ENCODE data around the gene IL1A.
A peak's percentile ranks its signal among the peaks of the same experiment; 100 is the strongest.

IL1A gene

DNA sequence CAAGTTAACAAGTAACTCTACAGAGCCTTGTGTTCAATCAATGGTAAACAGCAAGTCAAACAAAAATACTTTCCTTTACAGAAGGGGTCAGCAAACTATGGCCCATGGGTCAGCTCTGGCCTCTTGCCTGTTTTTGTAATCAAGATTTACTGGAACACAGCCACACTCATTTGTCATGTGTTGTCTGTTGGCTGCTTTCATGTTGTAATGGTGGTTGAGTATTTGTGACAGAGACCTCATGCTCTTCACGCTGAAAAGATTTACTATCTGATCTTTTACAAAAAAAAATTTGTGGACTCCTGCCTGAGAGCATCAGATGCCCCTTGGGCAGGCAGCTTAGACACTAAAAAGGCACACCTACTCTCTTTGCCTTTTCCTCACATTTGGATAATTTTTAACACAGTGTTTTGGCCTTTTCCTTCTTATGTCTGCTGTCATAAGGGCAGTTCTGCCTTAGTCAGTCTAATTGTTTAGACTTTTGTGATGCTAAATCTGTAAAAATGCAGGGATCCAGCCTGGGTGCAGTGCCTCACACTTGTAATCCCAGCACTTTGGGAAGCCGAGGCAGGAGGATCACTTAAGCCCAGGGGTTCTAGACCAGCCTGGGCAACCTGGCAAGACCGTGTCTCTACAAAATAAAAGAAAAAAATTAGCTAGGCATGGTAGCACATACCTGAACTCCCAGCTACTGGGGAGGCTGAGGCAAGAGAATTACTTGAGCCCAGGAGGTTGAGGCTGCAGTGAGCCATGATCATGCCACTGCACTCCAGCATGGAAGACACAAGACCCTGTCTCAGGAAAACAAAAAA, 34.0 kb upstream of the IL1A start:
- DNase-seq, result no peak

DNA sequence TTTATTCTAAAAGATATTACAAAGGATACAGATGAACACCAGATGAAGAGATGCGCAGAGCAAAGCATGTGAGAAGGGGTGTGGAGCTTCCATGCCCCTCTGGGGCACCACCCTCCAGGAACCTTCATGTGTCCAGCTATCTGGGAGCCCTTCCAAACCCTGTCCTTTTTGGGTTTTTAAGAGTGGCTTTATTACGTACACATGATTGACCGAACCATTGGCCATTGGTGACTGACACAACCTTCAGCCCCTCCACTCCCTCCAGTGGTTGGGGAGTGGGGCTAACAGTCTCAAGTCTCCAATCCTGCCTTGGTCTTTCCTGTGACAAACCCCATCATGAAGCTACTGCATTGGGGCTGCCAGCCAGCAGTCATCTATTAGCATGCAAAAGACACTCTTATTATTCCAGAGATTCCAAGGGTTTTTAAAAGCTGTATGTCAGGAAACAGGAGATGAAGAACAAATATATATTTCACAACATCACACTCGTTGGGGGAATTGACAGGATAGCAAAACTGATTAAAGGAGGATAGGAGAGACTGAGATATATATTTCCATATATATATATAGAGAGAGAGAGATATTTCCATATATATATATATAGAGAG, 32.9 kb upstream of the IL1A start:
- no peak for DNase-seq

DNA sequence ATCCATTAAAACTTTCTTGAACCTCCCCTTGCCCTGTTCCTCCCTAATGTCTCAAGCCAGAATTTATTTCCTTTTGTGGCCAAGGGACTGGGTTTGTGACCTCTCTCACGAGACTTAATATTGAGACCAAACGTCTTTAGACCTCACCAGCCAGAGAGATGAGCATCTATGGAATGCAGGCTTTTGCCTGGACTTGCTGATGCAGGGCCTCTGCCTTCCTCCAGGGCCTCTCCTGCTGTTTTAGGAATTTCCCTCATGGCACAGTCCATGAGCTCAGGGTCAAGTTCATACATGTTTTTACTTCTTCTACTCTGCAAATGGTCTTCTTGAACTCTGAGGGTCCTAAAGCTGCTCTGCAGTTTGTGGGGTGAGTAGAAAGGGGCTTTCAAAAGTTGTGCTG, 30.0 kb upstream of the IL1A start:
- DNase-seq, result no peak

DNA sequence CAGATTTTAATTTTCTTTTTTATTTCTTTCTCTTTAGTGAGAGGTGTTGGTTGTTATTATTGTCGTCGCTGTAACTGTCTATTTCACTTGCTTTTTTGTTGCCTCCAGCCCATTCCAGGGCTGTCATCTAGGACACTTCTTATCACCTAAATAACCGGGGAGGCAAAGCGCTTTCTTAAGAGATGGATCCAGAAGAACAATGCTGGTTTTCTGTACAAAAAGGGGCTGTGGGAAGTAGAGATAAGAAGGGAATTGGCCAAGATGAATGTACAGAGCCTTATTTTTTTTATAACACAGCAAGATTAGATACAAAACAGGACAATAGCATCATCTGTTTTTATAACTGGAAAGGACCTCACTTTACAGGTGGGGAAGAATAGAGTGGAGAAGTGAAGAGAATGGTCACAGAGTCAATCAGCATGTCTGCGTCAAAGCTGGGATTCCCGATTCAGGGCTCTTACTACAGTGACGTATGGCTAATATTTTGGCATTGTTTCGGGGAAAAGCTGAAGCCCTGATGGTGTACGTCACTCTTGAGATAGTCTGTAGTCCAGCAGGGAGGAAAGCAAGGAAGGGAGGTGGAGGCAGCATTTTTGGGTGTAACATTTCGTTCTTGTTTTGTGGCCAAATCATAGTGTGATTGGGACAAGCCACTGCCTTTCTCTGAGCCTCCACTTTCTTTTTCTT, 29.1 kb upstream of the IL1A start:
- DNase-seq, result no peak

DNA sequence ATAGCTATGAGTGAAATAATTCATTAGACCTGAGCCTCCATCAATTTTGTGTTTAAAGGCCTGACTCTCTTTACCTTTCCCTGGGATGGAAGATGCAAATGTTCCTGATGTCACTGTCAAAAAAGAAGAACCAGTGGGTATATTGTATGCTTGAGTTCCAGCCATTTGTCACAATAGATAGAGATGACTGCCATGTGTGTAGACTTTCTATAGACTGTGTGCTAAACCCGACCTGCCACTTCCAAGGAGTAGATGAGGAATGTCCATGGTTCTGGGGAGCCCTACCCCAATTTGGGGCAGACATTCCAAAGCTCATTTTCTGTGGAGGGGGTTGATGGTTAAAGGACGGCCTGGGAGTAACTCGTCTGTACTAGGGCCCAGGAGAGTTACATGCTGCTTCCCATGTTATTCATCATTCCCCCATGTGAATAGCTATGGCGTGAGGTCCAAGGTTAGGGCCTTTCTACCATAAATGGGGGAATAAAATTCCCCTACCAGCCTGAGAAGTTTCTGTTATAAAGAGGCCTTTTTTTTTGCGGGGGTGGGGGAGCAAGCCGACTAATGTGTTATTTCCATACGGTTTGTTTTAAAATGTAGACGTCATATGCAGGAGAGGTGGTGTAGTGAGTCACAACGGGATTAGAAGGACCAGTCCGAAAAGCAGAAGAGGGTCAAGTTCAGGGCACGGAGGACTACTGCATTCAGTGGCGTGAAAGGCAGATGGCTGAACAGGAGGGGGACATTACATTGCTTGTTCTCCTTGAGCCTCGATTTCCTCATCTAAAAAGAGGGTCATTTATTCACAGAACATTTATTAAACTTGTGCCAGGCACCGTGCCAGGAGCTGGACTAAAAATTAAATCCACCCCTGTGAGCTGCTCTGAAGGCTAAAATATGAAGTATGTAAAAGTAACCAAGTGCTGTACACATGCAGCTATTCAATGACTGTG, 28.3 kb upstream of the IL1A start:
- DNase-seq, result no peak

DNA sequence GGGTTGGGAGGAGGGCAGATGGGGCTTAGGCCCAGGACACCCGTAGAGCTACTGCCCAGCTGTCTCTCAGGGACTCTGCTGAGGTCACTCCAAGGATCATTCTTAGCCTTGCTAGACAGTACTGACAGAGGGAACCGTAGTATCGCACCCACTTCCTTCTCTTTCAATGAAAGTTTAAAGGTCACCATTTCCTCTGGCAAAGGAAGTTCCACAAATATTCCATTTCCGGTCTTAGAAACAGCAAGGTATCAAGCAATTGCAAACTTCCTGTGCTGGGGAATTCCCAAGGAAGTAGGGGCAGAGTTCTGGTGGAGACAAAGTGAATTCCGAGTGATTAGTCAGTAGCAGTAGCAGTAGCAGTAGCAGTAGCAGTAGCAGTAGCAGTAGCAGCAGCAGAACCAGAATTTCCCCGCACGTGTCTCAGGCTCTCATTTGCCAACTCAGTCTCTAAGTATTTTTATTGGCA, 27.6 kb upstream of the IL1A start:
- no peak for DNase-seq

DNA sequence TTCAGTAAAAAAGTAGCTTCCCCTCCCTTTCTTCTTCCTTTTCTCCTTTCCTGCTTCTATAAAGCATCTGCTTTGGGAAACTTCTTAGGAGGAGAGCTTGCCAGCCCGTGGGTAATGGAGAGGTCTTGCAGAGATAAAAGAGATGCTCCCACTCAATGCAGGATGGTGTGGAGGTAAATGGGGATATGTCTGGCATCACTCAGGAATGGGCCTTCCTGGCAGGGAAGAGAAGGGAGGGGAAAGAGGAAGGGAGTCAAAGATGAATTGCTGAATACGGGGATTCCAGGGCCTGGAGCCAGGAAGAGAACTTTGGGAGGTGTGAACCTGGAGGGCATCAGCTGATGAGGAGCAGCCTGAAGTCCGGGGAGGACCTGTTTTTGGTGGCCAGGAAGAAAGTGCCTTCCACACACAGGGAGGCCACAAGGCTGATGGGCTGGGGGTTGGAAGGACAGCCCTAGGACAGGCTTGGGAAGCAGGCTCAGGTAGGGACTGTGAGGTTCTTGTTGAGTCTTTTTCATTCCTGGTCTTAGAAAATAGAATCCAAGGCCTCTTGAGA, 27.1 kb upstream of the IL1A start:
- DNase-seq, result no peak

DNA sequence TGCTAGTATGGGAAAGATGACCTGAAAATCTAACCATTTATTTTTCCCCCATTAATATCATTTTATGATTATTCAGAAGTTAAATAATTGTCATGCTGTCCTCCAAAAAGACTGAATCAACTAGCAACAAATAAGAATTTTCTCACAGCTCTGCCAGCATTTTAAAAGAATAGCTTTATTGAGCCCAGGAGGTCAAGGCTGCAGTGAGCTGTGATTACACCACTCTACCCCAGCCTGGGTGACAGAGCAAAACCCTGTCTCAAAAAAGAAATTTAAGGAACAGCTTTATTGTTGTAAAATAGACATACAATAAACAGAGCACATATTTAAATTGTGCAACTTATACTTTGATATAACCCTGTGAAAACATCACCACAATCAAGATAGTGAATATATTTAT, 24.8 kb upstream of the IL1A start:
- DNase-seq, result no peak

DNA sequence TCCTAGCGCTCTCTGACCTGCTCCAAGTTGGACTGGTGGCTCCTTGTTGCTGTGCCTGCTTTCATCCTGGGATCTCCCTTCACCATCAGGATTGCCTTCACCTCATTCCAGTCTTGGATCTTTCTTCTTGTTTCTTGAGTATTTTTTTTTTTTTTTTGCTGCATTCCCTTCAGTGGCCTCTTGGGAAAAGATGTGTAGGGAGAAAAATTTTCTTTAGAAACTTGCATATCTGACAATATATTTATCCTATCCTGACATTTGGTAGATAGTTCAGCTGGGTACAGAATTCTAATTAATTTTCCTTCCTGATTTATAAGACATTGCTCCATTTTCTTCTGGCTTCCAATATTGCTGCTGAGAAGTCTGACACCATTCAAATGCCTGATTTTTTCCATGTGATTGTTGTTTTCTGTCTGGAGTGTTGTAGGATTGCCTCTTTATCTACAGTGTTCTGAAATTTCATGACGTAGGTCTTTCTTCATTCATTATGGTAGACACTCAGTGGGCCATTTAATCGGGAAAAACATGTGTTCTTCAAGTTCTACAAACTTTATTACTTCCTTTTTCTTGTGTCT, 23.0 kb upstream of the IL1A start:
- DNase-seq, result no peak

DNA sequence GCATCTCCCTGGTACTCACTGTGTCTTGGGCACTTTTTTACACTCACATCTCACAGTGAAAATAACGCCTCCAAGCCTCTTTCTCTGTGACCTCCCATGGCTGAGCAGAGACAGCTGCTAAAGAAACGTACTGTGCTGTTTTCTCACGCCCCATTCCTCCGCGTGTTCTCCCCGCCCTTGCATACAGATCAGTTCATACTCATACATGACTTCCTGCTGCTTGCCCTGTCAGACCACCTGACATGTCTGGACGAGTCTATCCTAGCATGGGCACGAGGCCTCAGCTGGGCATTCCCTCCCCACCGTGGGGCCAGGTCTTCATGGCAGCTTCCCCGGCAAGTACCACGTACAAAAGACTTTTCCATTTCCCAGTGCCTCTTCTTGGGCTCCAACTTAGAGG, 21.2 kb upstream of the IL1A start:
- DNase-seq, result no peak

DNA sequence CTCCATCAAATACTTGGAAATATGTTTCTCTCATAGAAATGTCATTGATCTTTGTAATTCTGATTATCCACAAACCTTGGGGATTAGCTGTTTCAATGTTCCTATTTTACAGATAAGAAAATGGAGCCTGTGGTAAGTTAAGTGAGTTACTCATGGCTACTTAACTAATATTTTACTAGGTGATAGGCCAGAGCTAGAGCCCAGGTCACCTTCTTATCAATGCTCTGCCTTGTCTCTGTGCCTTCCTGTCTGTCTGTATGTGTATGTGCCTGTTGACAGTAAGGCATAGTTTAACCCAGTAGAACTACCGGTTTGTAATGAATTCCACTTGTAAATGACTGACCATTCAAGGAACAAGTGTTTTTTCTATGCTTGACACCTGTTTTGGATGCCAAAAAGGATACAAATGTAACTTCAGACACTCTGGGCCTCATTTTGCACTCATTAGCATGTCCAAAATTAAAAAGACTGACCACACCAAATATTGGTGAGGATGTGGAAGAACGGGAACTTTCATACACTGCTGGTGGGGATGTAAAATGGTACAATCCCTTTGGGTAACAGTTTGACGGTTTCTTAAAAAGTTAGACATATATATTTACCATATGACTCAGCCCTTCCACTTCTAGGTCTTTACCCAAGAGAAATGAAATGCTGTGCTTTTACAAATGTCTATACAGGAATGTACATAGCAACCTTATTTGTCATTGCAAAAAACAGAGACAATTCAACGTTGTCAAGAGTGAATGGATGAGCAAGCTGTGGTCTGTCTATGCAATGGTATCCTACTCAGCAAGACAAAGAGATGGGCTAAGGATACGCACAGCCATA, 19.6 kb upstream of the IL1A start:
- DNase-seq, result no peak

DNA sequence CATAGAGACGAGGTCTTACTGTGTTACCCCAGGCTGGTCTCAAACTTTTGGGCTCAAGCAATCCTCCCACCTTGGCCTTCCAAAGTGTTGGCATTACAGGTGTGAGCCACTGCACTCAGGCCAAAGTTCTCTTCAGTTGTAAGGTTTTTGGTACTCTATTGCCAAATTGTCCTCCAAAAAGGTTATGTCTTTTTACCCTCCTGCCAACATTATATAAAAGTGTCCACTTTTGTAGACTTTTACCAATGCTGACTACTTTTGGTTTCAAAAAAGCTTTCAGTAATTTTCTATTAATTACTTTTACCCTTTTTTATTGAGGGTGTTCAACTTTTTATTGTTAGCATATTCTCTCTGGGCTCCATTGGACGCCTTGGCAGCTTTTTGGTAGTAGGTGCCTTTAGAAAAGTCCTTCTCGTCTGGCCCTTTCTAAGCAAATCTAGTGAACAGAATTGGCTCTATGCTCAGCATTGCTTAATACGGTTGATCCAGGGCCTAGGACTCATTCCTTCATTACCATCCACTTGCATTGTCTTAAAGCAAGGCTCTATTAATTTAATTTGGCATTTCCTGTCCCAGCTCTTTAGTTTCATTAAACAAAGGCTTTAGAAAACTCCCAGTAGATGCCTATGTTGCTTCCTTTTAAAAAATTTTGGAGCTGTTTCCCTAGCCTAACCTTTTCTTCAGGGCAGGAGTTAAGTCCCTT, 16.7 kb upstream of the IL1A start:
- DNase-seq, result no peak

DNA sequence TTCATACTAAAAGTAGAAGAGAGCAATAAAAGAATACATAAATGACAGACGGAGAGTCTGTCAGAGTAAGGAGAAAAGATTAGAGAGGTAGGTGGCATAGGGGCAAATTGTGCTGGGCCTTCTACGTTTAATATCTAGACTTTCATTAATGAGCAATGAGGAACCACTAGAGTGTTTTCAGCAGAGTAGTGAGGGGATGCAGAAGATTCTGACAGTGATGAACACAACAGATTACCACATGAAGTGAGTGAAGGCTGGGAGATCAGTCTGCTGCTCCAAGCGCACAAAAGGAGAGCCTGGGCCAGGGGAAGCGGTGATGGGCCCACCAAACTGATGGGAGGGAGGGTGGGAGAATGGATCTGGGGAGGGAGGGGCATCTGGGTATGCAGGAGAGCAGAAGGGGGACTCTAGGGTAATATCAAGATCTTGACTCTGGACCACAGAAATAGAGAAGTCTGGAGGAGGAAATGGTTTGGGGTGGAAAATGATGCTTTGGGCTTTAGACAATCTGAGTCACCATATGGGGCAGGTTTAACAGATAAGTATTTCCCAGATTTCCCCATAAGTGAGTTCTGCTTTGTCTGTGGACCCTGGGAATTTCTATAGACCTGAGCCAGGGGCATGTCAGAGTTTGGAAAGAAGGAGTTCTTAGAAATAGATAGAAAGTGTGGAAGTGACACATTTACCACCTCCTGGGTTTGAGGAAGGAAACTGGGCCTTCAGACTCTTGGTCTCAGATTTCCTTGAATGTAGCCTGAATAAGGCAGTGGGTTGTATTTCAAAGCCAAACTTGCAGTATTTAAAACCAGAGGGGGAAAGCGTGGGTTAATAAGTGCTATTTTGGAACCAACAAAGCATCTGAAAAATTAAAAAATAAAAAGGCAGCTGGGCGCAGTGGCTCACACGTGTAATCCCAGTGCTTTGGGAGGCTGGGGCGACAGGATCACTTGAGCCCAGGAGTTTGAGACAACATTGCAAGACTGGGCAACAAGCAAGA, 15.0 kb upstream of the IL1A start:
- DNase-seq, result no peak

DNA sequence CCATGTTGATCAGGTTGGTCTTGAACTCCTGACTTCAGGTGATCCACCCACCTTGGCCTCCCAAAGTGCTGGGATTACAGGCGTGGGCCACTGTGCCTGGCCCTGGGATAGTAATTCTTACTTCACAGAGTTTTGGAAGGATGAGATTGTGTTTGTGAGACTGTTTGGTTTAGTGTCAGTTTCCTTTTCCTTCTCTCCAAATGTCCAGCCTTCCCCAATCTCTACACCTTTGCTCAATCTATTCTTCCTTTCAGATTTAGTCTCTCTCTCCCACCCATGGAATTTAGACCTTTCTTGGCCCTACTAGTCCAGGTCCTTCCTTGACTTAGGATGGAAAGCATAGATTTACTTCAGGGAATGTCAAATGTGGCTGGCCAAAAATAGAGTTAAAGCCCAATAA, 12.2 kb upstream of the IL1A start:
- DNase-seq, result no peak

DNA sequence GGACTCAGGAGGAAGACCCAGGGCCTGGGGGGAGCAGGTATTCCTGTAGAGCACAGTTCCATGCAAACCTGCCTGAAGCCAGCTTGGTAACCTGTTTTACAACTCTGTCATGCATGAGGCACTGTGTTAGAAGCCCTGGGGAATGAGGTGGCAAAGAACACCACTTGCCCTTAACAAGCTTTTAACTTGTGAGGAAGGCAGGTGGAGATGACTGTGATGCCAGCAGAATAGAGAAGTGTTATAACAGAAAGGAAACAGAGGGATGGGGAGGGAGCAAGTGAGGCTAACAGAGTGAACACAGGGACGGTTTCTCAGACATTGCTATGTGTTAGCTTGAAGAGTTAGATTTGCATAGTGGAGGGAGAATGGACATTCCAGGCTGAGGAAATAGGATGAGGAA, 11.5 kb upstream of the IL1A start:
- DNase-seq, result no peak

DNA sequence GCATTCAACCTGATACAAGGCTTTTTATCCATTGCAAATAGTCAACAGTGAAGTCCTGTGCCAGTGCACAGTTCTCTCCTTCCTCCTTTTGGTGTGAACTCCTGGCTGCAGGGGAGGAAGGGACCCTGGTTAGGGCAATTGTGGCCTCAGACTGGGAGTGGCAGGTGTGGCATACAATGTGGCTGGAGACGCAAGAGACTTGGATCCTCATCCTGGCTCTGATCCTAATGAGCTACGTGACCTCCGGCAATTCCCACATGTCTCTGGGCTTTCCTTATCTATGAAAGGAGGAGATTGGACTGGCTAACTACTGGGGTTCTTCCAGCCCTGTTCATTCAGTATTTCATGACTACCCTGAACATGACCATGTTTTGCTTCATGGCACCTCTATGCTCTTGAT, 10.5 kb upstream of the IL1A start:
- no peak for DNase-seq

DNA sequence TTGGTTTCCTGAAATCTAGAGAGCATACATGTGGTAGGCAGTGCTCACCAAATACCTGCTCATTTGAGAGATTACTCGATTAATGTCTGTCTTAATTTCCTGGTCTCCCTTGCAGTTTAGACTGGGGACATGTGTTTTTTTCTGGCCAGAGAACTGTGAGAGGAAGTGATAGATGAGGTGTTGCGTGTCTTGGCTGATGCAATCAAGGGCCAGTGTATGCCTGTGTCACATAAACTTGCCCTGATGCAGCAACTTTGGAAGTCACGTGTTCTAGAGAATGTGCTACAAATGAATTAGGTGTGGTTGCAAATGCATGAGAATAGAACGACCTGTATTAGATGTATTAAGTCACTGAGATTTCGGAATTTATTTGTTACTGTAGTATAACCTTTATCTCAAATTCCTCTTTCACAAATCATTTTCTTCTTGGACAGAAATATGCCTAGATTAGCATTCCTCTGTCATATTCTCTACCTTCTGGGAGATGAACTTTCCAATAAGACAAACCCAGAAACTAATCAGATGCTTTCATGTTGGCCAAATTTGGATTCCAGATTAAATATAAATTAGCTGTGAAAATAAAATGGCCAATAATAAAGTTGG, 9.9 kb upstream of the IL1A start:
- DNase-seq, result peak in 4 of 51 donors; percentile 3 to 15 (median 6)
